Liver (tissue), 3 donors: ENCODE measurements around the gene CCT6A.
"Not testable (repeated sequence)": the region's sequence is repeated elsewhere in the genome, so short reads cannot be mapped to it uniquely, and the experiment has no call there.

ENCODE experiments used
- CTCF ChIP-seq: fragments of 150-350 bp; IDR thresholded peaks from 2 replicates; pipeline ENCODE4 v1.5.1; 2017; ENCODE audit warnings: improper control_type of control experiment, low read depth, low read length; ENCODE audit not compliant: missing input control
- EGR1 ChIP-seq, 2 donors: IDR thresholded peaks; 2 replicates each; pipeline ENCODE4 v1.6.1; 2016 to 2018; ENCODE audit warnings: antibody characterized with exemption in 2 of 2, low read depth in 2 of 2
- GABPA ChIP-seq, 2 donors: IDR thresholded peaks in 1 of 2; conservative IDR thresholded peaks in 1 of 2; 2 replicates each; pipeline ENCODE4 v1.6.1; 2016; ENCODE audit warnings: antibody characterized with exemption in 2 of 2, mild to moderate bottlenecking in 1 of 2, moderate library complexity in 1 of 2
- JUND ChIP-seq, 2 donors: IDR thresholded peaks; 2 replicates each; pipeline ENCODE4 v1.6.1; 2016; ENCODE audit warnings: antibody characterized with exemption in 2 of 2
- MAX ChIP-seq: IDR thresholded peaks from 2 replicates; pipeline ENCODE4 v1.6.1; 2016; ENCODE audit warnings: antibody characterized with exemption
- RAD21 ChIP-seq, 2 donors: IDR thresholded peaks; 2 replicates each; pipeline ENCODE4 v1.6.1; 2016; ENCODE audit warnings: antibody characterized with exemption in 2 of 2, mild to moderate bottlenecking in 2 of 2
- REST ChIP-seq: IDR thresholded peaks from 2 replicates; pipeline ENCODE4 v1.6.1; 2016; ENCODE audit warnings: antibody characterized with exemption, mild to moderate bottlenecking
- SP1 ChIP-seq: IDR thresholded peaks from 2 replicates; pipeline ENCODE4 v1.6.1; 2018; ENCODE audit warnings: antibody characterized with exemption, mild to moderate bottlenecking
- TAF1 ChIP-seq: conservative IDR thresholded peaks from 2 replicates; pipeline ENCODE4 v1.6.1; 2016; ENCODE audit warnings: antibody characterized with exemption, mild to moderate bottlenecking
- YY1 ChIP-seq: IDR thresholded peaks from 2 replicates; pipeline ENCODE4 v1.6.1; 2016; ENCODE audit warnings: antibody characterized with exemption, mild to moderate bottlenecking
- TF ChIP-seq, protein P1 (sequence below): IDR thresholded peaks from 2 replicates; pipeline ENCODE4 v1.6.1; 2016; ENCODE audit warnings: antibody characterized with exemption
- donor health status: healthy.
- donor health status: healthy.

- not testable (repeated sequence) for TF ChIP-seq CTCF; JUND (IDR thresholded peaks at IDR 0.05); REST; MAX; EGR1 (IDR thresholded peaks at IDR 0.05; ENCODE audit: low read depth in 2 of 2); TAF1; SP1; RAD21 (IDR thresholded peaks at IDR 0.05); YY1; GABPA (IDR thresholded peaks at IDR 0.05 in 1 of 2, conservative IDR thresholded peaks at IDR 0.05 in 1 of 2)
- TF ChIP-seq, protein P1, sequence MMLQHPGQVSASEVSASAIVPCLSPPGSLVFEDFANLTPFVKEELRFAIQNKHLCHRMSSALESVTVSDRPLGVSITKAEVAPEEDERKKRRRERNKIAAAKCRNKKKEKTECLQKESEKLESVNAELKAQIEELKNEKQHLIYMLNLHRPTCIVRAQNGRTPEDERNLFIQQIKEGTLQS: not testable (repeated sequence)
Observed at GRCh38 chr7:56032578-56032977, 19.0 kb upstream of the CCT6A start.
